Caco-2 (cell line): ENCODE measurements around the gene VTI1A. TPM values are rescaled to one million over a fixed set of nuclear protein-coding genes. Genes with fewer than 3 reads are reported as not detected.

ENCODE experiments used
- BruUV-seq: library from RNA; stranded (reverse); fragments of 400-500 nt; replicated peaks from 2 replicates; lab custom pipeline; 2021; lab: Mats Ljungman, UMichigan
- CTCF ChIA-PET: fragments of 300-600 bp; sonication (Branson Sonifier 250); formaldehyde crosslinking; loops from one replicate; lab custom pipeline; 2022; ENCODE audit warnings: antibody characterized with exemption; lab: Charles Lee
- POLR2A ChIA-PET: fragments of 300-600 bp; sonication (Branson Sonifier 250); formaldehyde crosslinking; loops from one replicate; lab custom pipeline; 2022; ENCODE audit warnings: antibody characterized with exemption; lab: Charles Lee
- DNase-seq, 2 experiments: peaks; one replicate each; pipeline versions ENCODE4 v3.0.0 to v3.0.0-alpha.2; 2020 to 2022
- H3K27me3 ChIP-seq: replicated peaks from 2 replicates; pipeline ENCODE4 v1.6.0; 2011; ENCODE audit warnings: low read length; ENCODE audit not compliant: control insufficient read depth, insufficient read depth
- H3K36me3 ChIP-seq: 2 replicates; pipeline ENCODE4 v1.5.1; 2011; ENCODE audit warnings: low read length; ENCODE audit not compliant: control insufficient read depth, insufficient read depth
- H3K4me1 ChIP-seq: fragments of 250-450 bp; sonication (Bioruptor Pico); 2 replicates; pipeline ENCODE4 v1.5.1; 2020; ENCODE audit warnings: mild to moderate bottlenecking
- H3K4me3 ChIP-seq: 2 replicates; pipeline ENCODE4 v1.5.1; 2011; ENCODE audit warnings: low read depth, mild to moderate bottlenecking, control low read depth, low read length
- H3K9me3 ChIP-seq: fragments of 250-450 bp; sonication (Bioruptor Pico); 2 replicates; pipeline ENCODE4 v1.5.1; 2020; ENCODE audit warnings: mild to moderate bottlenecking, moderate library complexity
- H3K27ac Mint-ChIP-seq: one replicate; pipeline ENCODE4 v1.8.0; 2022; ENCODE audit warnings: mixed read lengths; ENCODE audit not compliant: unreplicated experiment
- H3K27me3 Mint-ChIP-seq: one replicate; pipeline ENCODE4 v1.8.0; 2022; ENCODE audit warnings: mixed read lengths; ENCODE audit not compliant: insufficient read depth, unreplicated experiment
- H3K36me3 Mint-ChIP-seq: one replicate; pipeline ENCODE4 v1.8.0; 2022; ENCODE audit warnings: mild to moderate bottlenecking, mixed read lengths; ENCODE audit not compliant: insufficient read depth, unreplicated experiment
- H3K4me1 Mint-ChIP-seq: one replicate; pipeline ENCODE4 v1.8.0; 2022; ENCODE audit warnings: low read depth, mixed read lengths; ENCODE audit not compliant: unreplicated experiment
- H3K4me3 Mint-ChIP-seq: one replicate; pipeline ENCODE4 v1.8.0; 2022; ENCODE audit warnings: mild to moderate bottlenecking, moderate library complexity, mixed read lengths; ENCODE audit not compliant: unreplicated experiment
- H3K9me3 Mint-ChIP-seq: one replicate; pipeline ENCODE4 v1.8.0; 2022; ENCODE audit warnings: mixed read lengths; ENCODE audit not compliant: unreplicated experiment
- CTCF ChIP-seq, 2 experiments: fragments of 200-600 bp in 1 of 2; IDR thresholded peaks; 1 replicate in 1 of 2; 2 replicates in 1 of 2; pipeline versions ENCODE4 v1.5.1 to v1.8.0; 2011 to 2022; ENCODE audit warnings: antibody characterized with exemption in 1 of 2, control low read depth in 1 of 2, inconsistent platforms in 1 of 2, low read depth in 1 of 2, low read length in 1 of 2, mild to moderate bottlenecking in 1 of 2, moderate library complexity in 1 of 2; ENCODE audit not compliant: insufficient read depth in 1 of 2, severe bottlenecking in 1 of 2, unreplicated experiment in 1 of 2
- intact Hi-C: fragments of 100-400 bp; cut with micrococcal nuclease; formaldehyde crosslinking; loops from one replicate; pipeline ENCODE4 v1.10.0; 2022; ENCODE audit not compliant: unreplicated experiment
- total RNA-seq: library from RNA; stranded (reverse); gene quantifications from 2 replicates; pipeline ENCODE4 v1.2.3, GENCODE V29; 2022

The VTI1A gene
- total RNA-seq, 1 experiment from 2014 or later = 45.6 TPM

- no peaks in the 10 kb centered on the region for H3K27me3 ChIP-seq
- CTCF ChIA-PET = interaction anchor here (0.6 kb wide), 1 partner anchor 43 kb away, joined by 3 read pairs; no protein-coding TSS in a partner anchor
- no peak for DNase-seq
- Mint-ChIP-seq H3K9me3 (no peaks in the 10 kb centered on the region), H3K36me3 (peaks cover 43% of the 10 kb centered on the region), H3K4me3 (no peak overlapping the region), H3K27ac (no peak overlapping the region), H3K27me3 (no peaks in the 10 kb centered on the region), H3K4me1 (no peaks in the 10 kb centered on the region)
- no peak for TF ChIP-seq CTCF (IDR thresholded peaks at IDR 0.05; ENCODE audit: insufficient read depth in 1 of 2, low read depth in 1 of 2, low read length in 1 of 2, severe bottlenecking in 1 of 2, unreplicated experiment in 1 of 2)
- no peak overlapping the region for H3K4me3 ChIP-seq
- POLR2A ChIA-PET = interaction anchor here (0.5 to 0.6 kb wide), 2 partner anchors 17 to 158 kb away, joined by 3 read pairs; partner anchors contain the start of gene ZDHHC6
- peaks cover 2% of the 10 kb centered on the region; the same call in 1 of the 2 replicates for H3K36me3 ChIP-seq
- intact Hi-C loops = loop anchor here (10.0 kb wide), 2 partner anchors 285 to 675 kb away; no protein-coding TSS in a partner anchor
- H3K4me1 ChIP-seq = no peaks in the 10 kb centered on the region
- no peaks in the 10 kb centered on the region for H3K9me3 ChIP-seq
- BruUV-seq = no TSS peak
Observed at GRCh38 chr10:112429654-112430230, 17.3 kb upstream of the VTI1A start.

- peaks cover 2% of the 10 kb centered on the region; the same call in 1 of the 2 replicates for H3K36me3 ChIP-seq
- TF ChIP-seq CTCF (IDR thresholded peaks at IDR 0.05; ENCODE audit: insufficient read depth in 1 of 2, low read depth in 1 of 2, low read length in 1 of 2, severe bottlenecking in 1 of 2, unreplicated experiment in 1 of 2) = no peak
- Mint-ChIP-seq H3K4me3 (no peak overlapping the region), H3K27me3 (no peaks in the 10 kb centered on the region), H3K9me3 (no peaks in the 10 kb centered on the region), H3K36me3 (peaks cover 35% of the 10 kb centered on the region), H3K27ac (no peak overlapping the region), H3K4me1 (no peaks in the 10 kb centered on the region)
- DNase-seq = no peak
- intact Hi-C loops = loop anchor here (10.0 kb wide), 2 partner anchors 288 to 678 kb away; no protein-coding TSS in a partner anchor
- H3K27me3 ChIP-seq = no peaks in the 10 kb centered on the region
- POLR2A ChIA-PET = no interaction called here
- no TSS peak for BruUV-seq
- CTCF ChIA-PET = no interaction called here
- no peak overlapping the region for H3K4me3 ChIP-seq
- H3K4me1 ChIP-seq = no peaks in the 10 kb centered on the region
- H3K9me3 ChIP-seq = no peaks in the 10 kb centered on the region
Observed at GRCh38 chr10:112433136-112433535, 13.9 kb upstream of the VTI1A start.

DNA sequence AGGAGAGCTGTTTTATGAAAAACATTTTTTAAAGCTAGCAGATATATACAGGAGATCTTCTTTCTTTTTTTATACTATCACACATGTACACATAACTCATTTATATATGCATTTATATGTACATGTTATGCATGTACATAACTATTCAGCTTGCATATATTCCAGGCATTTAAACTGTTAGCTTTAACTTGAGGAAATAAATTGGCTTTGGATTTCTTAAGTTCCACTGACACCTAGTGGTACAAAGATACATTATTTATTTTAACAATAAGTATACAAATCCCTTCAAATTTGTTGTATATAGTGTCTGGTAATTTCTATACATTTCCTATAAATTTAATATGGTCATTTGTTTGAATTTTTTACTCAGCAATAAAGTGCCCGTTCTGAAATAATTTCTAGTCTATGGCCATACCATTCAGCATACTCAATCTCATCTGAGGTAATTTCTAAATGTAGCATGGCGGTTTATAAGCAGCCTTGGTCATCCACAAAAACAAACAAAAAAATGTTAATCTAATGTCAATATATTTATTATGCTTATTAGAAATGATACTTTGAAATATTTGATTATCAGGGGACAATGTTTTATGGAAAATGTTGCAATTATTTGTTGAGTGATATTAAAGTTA lies 11.9 kb upstream of the VTI1A start:
- intact Hi-C loops = loop anchor here (1.0 to 10.0 kb wide), 6 partner anchors 37 to 680 kb away; partner anchors contain the start of gene ACSL5
- Mint-ChIP-seq H3K9me3 (no peaks in the 10 kb centered on the region), H3K27ac (no peak overlapping the region), H3K36me3 (peaks cover 38% of the 10 kb centered on the region), H3K4me3 (no peak overlapping the region), H3K27me3 (no peaks in the 10 kb centered on the region), H3K4me1 (no peaks in the 10 kb centered on the region)
- H3K27me3 ChIP-seq = no peaks in the 10 kb centered on the region
- TF ChIP-seq CTCF (IDR thresholded peaks at IDR 0.05; ENCODE audit: insufficient read depth in 1 of 2, low read depth in 1 of 2, low read length in 1 of 2, severe bottlenecking in 1 of 2, unreplicated experiment in 1 of 2) = peak; percentile 31 to 57
- POLR2A ChIA-PET = no interaction called here
- no peaks in the 10 kb centered on the region for H3K9me3 ChIP-seq
- no peak overlapping the region for H3K4me3 ChIP-seq
- CTCF ChIA-PET = interaction anchor here (0.6 to 2.4 kb wide), 14 partner anchors 9 to 320 kb away, joined by 3 to 28 read pairs (median 4); partner anchors contain the start of gene ACSL5
- DNase-seq = no peak
- H3K36me3 ChIP-seq = no peaks in the 10 kb centered on the region; the same call in 1 of the 2 replicates
- H3K4me1 ChIP-seq = no peaks in the 10 kb centered on the region
- no TSS peak for BruUV-seq
